Endothelial cell of umbilical vein (primary cell): ENCODE data around the gene CDHR4.

Experiments
- CTCF ChIP-seq, 2 donors: IDR thresholded peaks; 1 replicate in 1 of 2; 2 replicates in 1 of 2; pipeline ENCODE4 v1.5.1; 2011; ENCODE audit warnings: low read length in 2 of 2, mild to moderate bottlenecking in 2 of 2, moderate library complexity in 2 of 2, control low read depth in 1 of 2, inconsistent platforms in 1 of 2, low read depth in 1 of 2; ENCODE audit not compliant: insufficient read depth in 1 of 2; ENCODE audit errors: extremely low read depth in 1 of 2
- EZH2 ChIP-seq: IDR thresholded peaks from 2 replicates; pipeline ENCODE4 v1.6.1; 2012; ENCODE audit warnings: borderline replicate concordance, low read depth, mild to moderate bottlenecking, moderate library complexity, low read length, inconsistent platforms; ENCODE audit not compliant: severe bottlenecking
- FOS ChIP-seq: IDR thresholded peaks from 2 replicates; pipeline ENCODE4 v1.6.1; 2011; ENCODE audit warnings: mild to moderate bottlenecking, low read length, moderate library complexity, borderline replicate concordance; ENCODE audit not compliant: insufficient read depth
- GATA2 ChIP-seq: IDR thresholded peaks from 2 replicates; pipeline ENCODE4 v1.7.0; 2011; ENCODE audit warnings: low read depth, mild to moderate bottlenecking, moderate library complexity, mixed read lengths, low read length; ENCODE audit not compliant: insufficient read length, insufficient read depth
- JUN ChIP-seq: IDR thresholded peaks from 2 replicates; pipeline ENCODE4 v1.6.1; 2011; ENCODE audit warnings: borderline replicate concordance, low read depth; ENCODE audit not compliant: insufficient read length, insufficient read depth
- MAX ChIP-seq: IDR thresholded peaks from 2 replicates; pipeline ENCODE4 v1.6.1; 2011; ENCODE audit not compliant: insufficient read depth, insufficient read length
- MYC ChIP-seq: IDR thresholded peaks from one replicate; pipeline ENCODE4 v1.6.1; 2011; ENCODE audit warnings: mild to moderate bottlenecking, low read depth, low read length
- POLR2A ChIP-seq: IDR thresholded peaks from 2 replicates; pipeline ENCODE4 v1.6.1; 2012; ENCODE audit warnings: low read depth, mild to moderate bottlenecking, control low read depth, low read length
- POLR2AphosphoS5 ChIP-seq: IDR thresholded peaks from 2 replicates; pipeline ENCODE4 v1.6.1; 2012; ENCODE audit warnings: low read depth, mild to moderate bottlenecking, control low read depth, low read length, moderate library complexity; ENCODE audit not compliant: insufficient read depth

GRCh38 chr3:49799105-49799504, 568 bp downstream of the CDHR4 start:
- no peak for TF ChIP-seq CTCF (IDR thresholded peaks at IDR 0.05; ENCODE audit: extremely low read depth in 1 of 2, insufficient read depth in 1 of 2, low read depth in 1 of 2, low read length in 2 of 2)
- TF ChIP-seq MAX = no peak
- no peak for TF ChIP-seq EZH2
- no peak for TF ChIP-seq POLR2A
- TF ChIP-seq MYC = no peak
- TF ChIP-seq JUN = no peak
- TF ChIP-seq POLR2AphosphoS5 = no peak
- TF ChIP-seq FOS = no peak
- no peak for TF ChIP-seq GATA2
